Ishikawa (cell line): ENCODE data around the gene DDX31.

ENCODE experiments used
- CREB1 ChIP-seq: IDR thresholded peaks from 2 replicates; pipeline ENCODE4 v1.6.1; 2012; ENCODE audit warnings: low read depth
- EGR1 ChIP-seq: IDR thresholded peaks from 2 replicates; pipeline ENCODE4 v1.6.1; 2012
- EP300 ChIP-seq: IDR thresholded peaks from 2 replicates; pipeline ENCODE4 v1.6.1; 2012; ENCODE audit warnings: borderline replicate concordance
- FOXM1 ChIP-seq: IDR thresholded peaks from 2 replicates; pipeline ENCODE4 v1.6.1; 2012; ENCODE audit warnings: low read depth, borderline replicate concordance
- MAX ChIP-seq: IDR thresholded peaks from 2 replicates; pipeline ENCODE4 v1.6.1; 2012
- NFIC ChIP-seq: IDR thresholded peaks from 2 replicates; pipeline ENCODE4 v1.6.1; 2012
- RAD21 ChIP-seq: IDR thresholded peaks from 2 replicates; pipeline ENCODE4 v1.6.1; 2012; ENCODE audit warnings: low read depth
- TAF1 ChIP-seq: IDR thresholded peaks from 2 replicates; pipeline ENCODE4 v1.6.1; 2012; ENCODE audit warnings: low read depth, mild to moderate bottlenecking
- TCF12 ChIP-seq: IDR thresholded peaks from 2 replicates; pipeline ENCODE4 v1.6.1; 2012; ENCODE audit warnings: low read depth
- YY1 ChIP-seq: IDR thresholded peaks from 2 replicates; pipeline ENCODE4 v1.6.1; 2012; ENCODE audit warnings: low read depth
- ZBTB7A ChIP-seq: IDR thresholded peaks from 2 replicates; pipeline ENCODE4 v1.6.1; 2012; ENCODE audit warnings: low read depth
- TF ChIP-seq, protein P1 (sequence below): IDR thresholded peaks from 2 replicates; pipeline ENCODE4 v1.6.1; 2012; ENCODE audit warnings: low read depth, mild to moderate bottlenecking

DNA sequence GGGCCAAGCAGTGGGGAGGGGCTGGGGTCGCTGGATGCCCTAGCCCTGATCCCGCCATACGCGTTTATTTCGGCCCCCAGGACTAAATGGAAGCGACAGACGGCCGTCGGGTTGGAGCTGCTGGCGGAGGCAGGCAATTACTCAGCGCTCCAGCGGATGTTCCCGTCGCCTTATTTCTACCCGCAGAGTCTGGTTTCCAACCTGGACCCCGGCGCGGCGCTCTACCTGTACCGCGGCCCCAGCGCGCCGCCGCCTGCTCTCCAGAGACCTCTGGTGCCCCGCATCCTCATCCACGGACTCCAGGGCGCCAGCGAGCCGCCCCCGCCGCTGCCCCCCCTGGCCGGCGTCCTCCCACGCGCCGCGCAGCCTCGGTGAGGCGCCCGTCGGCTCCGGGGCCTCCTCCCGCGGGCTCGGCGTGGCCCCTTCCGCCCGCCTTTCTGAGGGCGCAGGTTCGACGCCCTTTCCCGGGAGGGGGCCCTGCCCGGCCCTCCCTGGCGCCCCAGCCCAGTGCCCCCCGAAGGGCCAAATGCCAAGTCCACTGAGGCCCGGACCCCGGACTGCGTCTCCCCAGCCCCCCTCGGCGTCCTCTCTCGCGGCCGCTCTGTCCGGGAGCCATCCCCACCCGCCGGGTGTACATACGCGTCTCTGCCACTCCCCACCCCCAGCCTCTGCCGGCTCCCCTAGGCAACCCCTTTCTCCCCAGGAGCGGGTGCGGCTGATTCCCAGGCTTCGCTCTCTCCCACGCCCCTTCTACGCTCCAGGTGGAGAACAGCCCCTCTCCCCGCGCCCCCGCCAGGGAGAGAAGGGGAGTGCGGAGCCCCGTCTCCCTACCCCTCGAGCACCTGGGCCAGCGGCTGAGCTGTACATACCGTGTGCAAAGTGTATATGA lies 80.4 kb downstream of the DDX31 start:
- TF ChIP-seq RAD21: no peak
- no peak for TF ChIP-seq TCF12
- no peak for TF ChIP-seq EP300
- no peak for TF ChIP-seq ZBTB7A
- TF ChIP-seq, protein P1, sequence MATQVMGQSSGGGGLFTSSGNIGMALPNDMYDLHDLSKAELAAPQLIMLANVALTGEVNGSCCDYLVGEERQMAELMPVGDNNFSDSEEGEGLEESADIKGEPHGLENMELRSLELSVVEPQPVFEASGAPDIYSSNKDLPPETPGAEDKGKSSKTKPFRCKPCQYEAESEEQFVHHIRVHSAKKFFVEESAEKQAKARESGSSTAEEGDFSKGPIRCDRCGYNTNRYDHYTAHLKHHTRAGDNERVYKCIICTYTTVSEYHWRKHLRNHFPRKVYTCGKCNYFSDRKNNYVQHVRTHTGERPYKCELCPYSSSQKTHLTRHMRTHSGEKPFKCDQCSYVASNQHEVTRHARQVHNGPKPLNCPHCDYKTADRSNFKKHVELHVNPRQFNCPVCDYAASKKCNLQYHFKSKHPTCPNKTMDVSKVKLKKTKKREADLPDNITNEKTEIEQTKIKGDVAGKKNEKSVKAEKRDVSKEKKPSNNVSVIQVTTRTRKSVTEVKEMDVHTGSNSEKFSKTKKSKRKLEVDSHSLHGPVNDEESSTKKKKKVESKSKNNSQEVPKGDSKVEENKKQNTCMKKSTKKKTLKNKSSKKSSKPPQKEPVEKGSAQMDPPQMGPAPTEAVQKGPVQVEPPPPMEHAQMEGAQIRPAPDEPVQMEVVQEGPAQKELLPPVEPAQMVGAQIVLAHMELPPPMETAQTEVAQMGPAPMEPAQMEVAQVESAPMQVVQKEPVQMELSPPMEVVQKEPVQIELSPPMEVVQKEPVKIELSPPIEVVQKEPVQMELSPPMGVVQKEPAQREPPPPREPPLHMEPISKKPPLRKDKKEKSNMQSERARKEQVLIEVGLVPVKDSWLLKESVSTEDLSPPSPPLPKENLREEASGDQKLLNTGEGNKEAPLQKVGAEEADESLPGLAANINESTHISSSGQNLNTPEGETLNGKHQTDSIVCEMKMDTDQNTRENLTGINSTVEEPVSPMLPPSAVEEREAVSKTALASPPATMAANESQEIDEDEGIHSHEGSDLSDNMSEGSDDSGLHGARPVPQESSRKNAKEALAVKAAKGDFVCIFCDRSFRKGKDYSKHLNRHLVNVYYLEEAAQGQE: no peak
- no peak for TF ChIP-seq TAF1
- no peak for TF ChIP-seq EGR1
- TF ChIP-seq FOXM1: no peak
- TF ChIP-seq YY1: no peak
- TF ChIP-seq MAX: no peak
- TF ChIP-seq CREB1: no peak
- TF ChIP-seq NFIC: no peak
